Measurements from ENCODE around the gene DCP1A.
"Not testable (repeated sequence)": the region's sequence is repeated elsewhere in the genome, so short reads cannot be mapped to it uniquely, and the experiment has no call there.

Gene DCP1A

DNA sequence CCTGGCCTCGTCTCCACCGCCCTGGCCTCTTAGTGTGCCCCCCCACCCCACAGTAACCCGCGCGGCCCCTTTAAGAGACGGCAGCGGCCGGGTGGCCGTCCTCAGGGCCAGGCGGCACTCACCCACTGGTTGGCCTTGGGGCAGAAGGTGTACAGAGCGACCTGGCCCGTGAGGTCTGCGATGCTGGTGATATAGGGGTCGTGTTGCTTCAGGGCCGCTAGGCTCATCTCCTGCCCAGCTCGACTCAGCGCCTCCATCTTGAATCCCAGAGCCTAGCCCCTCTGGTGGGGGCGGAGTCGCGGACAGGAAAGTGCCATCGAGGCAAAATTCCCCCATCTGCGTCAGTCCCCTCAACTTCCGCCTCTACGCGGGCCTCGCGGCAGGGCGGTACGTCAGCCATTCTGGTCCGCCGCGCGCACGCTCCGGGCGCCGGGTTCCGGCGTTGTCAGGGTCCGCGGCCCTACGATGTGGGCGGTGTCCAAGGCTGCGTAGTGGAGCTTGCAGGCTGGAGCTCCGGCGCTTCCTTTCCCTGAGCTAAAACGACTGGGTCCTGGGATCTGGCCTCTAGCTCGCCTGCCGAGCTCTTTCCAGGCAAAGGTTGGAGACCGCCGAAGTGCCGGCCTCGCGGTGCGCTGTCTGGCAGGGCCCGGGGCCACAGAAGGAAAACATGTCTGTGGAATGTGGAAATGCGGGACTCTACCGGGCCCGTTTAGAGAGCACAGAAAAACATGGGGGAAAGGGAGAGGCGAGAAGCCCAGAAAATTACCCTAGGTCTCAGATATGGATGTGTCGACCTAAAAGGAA is at the start of gene DCP1A:
Gene DCP1A (minus strand): TSS at position 283 of the 804 bp plus-strand sequence. CDS start 26 bp downstream, at position 257.
- peak; percentile 96 for DNase-seq (ENCODE audit: low spot score)

DNA sequence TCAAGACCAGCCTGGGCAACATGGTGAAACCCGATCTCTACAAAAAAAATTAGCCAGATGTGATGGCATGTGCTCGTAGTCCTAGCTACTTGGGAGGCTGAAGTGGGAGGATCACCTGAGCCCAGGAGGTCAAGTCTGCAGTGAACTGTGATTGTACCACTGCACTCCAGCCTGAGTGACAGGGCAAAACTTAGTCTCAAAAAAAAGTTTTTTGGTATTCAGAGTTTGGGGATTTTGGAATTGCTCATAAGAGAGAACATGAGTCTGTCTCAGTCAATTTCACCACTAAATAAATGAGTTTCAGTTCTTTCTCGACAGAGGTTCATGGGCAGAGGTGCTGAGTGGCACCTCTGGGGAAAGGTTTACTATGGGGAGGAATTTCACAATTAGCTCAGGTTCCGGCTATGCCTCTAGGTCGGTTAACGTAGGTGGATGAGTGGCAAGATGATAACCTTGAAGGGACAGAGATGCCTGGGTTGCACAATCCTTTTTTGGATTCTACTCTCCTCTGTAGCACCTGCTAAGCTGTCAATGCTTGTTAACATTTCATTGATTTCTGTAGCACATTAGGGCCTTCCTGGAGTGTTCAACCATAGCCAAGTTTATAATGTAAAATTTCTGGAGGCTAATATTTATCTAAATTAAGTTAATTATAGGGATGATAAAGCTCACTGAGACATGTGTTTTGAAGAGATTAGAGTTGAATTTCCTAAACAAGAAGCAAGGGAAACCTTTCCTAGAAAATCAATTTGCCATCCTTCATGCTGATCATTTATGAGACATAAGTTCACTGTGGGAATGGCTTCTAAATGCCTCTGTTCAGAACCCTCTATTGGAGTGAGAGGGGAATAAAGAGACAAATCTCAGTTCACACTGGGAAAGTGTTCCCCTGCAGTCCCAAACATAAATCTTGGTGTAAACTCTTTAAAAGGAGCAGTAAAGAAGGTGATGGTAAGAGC is 37.4 kb upstream of the DCP1A start:
- no peak for DNase-seq (ENCODE audit: low spot score)

DNA sequence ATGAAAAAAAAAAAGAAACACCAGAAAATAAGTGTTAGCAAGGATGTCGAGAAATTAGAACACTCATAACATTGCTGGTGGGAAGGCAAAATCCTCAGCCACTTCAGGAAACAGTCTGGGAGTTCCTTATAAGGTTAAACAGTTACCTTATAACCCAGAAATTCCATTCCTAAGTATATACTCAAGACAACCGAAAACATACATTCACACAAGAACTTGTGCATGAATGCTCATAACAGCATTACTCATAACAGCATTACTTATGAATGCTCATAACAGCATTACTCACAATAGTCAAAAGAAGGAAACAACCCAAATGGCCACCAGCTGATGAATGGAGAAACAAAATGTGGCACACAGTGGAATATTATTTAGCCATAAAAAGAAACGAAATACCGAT is 34.8 kb upstream of the DCP1A start:
- DNase-seq (ENCODE audit: low spot score): no peak

DNA sequence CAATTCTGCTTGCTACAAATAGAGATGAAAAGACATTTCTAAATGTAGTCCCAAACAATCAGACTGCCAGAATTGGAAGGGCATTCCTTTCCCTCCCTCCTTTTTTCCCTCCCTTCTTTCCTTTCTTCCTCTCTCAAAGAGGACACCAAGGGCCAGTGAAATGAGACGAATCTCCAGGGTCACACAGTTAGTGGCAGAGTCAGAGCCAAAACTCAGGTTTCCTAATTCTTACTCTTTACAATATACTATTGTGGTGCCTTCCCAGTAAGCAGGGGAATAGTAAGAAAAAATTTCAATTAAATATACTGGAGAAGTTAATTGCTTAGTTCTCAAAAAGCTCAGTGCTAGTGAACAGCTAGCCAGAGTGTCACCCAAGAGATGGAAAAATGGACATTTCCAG is 33.0 kb upstream of the DCP1A start:
- DNase-seq (ENCODE audit: low spot score): no peak

DNA sequence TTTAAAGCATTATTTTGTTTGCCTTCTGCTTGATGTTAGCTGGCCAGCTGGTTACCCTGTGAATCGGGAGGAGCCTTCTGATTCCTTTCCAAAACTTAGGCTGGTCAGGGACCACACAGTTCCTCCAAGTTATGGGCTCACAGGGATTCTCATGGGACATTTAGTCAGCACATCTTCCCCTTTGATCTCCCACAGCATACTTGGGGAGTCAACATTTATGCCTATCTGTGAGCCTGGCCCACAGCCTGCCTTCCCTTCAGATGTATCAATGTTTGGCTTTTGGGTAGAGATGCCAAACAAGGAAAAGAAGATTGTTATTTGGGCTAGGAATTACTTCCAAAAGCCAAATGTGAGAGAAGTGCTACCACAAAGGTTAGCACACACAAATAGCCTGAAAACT is 32.6 kb upstream of the DCP1A start:
- DNase-seq (ENCODE audit: low spot score): no peak

DNA sequence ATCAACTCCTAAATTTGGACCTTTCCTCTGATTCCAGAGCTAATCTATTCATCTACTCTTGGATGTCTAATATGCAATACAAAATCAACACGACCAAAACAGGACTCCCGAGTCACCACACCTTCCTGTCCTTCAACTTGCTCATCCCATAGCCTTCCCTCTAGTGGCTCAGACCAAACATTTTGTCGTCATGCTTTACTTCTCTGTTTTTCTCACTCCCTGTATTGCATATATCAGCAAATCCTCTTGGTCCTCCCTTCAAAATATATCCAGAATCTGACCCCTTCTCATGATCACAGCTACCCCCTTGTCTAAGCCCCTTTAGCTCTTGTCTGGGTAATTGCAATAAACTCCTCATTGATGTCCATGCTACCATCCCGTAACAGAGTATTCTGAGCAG is 30.5 kb upstream of the DCP1A start:
- DNase-seq (ENCODE audit: low spot score): no peak

DNA sequence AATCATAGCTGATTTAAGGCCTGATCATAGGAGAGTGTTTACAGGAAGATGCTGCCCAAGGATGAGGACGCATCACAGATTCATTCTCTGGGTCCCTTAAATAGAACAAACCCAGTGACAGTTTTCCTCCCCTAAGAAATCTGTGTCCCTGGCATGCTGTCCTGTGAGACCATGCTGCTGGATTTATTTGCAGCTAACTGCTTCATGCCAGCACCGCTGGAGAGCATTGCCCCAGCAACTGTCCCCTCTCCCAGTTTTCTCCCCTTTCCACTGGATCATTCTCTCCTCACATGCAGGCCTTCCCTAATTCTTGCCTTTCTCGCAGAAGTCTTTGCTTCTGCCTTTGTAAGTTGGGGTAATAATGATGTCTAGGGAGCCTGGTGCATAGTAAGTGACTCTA is 29.3 kb upstream of the DCP1A start:
- DNase-seq (ENCODE audit: low spot score): no peak

DNA sequence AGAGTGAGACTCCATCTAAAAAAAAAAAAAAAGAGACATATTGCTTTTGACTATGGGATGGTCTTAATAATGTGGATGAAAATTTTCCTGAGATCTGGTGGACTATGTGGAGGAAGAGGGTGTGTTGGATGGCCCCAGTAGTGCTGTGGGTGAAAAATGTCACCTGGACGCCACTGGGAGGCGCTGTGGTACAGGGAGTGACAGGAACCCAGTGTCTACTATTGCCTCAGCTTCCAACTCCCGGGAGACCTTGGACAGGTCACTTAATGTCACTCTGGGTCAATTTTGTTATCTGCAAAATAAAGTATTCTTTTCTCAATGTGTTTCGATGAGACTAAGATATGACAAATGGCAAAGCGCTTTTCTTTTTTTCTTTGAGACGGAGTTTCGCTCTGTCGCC is 27.7 kb upstream of the DCP1A start:
- DNase-seq (ENCODE audit: low spot score): peak; percentile 55

DNA sequence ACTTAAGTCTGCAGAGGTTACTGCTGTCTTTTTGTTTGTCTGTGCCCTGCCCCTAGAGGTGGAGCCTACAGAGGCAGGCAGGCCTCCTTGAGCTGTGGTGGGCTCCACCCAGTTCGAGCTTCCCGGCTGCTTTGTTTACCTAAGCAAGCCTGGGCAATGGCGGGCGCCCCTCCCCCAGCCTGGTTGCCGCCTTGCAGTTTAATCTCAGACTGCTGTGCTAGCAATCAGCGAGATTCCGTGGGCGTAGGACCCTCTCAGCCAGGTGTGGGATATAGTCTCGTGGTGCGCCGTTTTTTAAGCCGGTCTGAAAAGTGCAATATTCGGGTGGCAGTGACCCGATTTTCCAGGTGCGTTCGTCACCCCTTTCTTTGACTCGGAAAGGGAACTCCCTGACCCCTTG is 23.4 kb upstream of the DCP1A start:
- not testable (repeated sequence) for DNase-seq (ENCODE audit: low spot score)

DNA sequence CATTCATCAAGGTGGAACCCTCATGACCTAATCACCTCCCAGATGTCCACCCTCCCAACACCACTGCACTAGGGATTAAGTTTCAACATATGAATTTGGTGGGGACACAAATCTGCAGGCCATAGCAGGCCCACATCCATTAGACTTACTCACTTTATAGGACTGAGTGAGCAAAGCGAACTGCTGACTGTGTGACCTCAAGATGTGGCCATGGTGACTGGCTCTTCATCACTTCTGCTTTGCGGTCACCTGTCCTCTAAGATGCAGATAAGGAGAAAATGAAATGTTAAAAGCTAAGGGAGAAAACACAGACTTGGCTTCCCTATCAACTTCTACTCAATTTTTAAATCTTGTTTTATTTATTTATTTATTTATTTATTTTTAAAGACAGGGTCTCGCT is 14.5 kb upstream of the DCP1A start:
- DNase-seq (ENCODE audit: low spot score): no peak

DNA sequence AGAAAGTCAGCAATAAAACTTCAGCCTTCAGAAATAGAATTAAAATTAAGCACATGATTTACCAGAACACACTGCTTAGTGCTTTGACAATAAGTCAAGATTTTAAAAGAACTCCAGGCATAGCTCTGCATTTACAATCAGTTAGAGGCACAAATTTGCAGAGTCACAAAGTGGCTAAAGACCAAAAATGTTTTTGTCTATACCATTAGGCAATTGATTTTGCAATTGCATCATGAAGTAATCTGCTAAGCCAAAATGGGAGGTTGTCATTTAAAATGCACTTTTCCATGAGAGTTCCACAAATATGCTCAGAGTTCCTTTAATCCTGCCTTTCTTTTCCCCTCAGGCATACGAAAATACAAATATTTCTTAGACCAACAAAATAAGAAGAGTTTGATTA is 10.1 kb upstream of the DCP1A start:
- no peak for DNase-seq (ENCODE audit: low spot score)

DNA sequence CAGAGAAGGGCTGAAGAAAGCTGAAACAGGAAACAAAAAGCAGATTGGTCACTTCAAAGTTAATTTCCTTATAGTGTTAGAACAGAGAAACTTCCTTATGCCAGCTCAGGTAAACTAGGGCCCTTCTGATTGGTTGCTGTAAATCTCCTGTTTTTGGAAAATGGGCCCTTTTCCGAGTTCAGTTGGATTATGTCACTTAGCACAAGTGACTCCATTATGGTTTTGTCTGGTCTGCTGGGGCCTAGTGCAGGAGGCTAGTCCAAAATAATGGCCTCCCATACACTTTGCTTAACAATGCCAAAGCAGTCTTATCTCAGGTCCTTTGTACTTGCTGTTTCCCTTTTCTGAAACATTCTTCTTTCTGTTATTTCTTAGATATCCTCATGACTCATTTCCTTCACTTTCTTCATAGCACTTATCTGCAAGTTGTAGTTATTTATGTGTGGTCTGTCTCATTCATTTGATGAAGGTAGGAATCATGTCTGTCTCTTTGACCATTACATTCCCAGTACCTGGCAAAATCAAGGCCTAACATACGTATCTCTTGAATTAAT is 7.7 kb upstream of the DCP1A start:
- no peak for DNase-seq (ENCODE audit: low spot score)

DNA sequence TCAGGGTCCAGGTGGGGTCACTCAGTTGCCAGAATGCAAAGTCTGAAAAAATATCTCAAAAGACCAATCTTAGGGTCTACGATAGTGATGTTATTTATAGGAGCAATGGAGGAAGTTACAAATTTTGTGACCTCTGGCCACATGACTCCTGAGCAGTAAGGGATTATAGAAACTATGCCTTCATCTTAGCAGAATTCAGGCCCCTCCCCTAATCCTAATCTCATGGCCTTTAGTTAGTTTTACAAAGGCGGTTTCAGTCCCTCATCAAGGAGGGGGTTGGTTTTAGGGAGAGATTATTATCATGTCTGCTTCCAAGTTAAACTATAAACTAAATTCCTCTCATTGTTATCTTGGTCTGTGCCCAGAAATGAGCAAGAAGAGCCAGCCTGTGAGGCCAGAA is 5.9 kb upstream of the DCP1A start:
- DNase-seq (ENCODE audit: low spot score): no peak

DNA sequence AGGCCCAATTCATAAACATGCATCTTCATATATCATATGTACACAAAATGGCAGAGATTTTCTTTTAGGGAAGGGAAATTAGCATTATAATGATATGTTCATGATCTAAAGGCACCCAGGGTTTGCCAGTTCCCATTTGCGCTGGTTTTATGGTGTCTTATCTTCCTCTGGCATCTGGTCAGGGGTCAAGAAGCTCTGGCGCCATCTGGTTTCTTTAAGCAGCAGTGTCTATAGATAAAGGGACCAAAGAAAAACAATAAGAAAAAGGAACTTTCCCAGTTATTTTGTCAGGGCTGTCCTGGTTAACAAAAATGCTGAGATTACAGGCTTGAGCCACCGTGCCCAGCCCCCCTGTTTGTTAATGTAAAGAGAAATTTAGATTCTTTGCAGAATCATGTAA is 3.3 kb upstream of the DCP1A start:
- DNase-seq (ENCODE audit: low spot score): no peak

DNA sequence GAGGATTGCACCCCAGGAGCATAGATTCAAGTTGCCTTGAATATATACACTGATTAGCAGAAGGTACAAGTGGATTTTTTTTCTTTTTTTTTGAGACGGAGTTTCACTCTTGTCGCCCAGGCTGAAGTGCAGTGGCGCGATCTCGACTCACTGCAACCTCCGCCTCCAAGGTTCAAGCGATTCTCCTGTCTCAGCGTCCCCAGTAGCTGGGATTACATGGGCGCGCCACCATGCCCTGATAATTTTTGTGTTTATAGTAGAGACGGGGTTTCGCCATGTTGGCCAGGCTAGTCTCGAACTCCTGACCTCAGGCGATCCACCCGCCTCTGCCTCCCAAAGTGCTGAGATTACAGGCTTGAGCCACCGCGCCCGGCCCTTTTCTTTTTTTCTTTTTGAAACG is 775 bp upstream of the DCP1A start:
- DNase-seq (ENCODE audit: low spot score): not testable (repeated sequence)

DNA sequence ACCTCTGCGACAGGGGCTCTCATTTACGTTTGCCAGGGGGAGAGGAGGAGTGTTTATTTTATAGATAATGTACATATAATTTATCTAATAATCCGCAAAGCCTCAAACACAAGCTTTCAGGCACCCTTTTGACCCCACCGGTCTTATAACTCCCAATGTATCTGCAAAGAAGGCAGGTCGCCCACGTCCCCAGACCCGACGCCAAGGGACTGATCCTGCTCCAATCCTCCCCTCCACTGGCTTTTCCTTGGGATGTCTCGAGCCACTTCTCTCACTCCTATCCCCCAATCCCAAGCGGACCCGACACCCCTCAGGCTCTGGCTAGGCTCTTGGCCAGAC is 452 bp downstream of the DCP1A start:
- DNase-seq (ENCODE audit: low spot score): no peak

DNA sequence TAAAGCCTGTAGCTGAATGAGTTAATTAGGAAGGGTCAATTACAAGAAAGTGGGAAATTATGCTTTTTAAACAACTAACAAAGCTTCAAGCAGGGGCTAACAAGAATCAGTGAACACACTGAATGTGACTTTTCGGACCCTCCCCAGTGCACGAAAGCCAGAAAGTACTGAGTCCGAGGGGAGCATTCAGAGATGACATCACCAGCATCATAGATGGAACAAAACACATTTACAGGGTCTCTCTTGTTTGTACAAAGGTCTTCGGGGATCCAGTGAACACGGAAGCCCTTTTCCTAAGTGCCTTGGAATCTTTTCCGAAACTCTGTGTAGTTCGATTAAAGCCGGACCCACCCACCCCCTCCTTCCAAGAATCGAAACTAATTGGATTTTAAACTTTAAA is 829 bp downstream of the DCP1A start:
- no peak for DNase-seq (ENCODE audit: low spot score)

DNA sequence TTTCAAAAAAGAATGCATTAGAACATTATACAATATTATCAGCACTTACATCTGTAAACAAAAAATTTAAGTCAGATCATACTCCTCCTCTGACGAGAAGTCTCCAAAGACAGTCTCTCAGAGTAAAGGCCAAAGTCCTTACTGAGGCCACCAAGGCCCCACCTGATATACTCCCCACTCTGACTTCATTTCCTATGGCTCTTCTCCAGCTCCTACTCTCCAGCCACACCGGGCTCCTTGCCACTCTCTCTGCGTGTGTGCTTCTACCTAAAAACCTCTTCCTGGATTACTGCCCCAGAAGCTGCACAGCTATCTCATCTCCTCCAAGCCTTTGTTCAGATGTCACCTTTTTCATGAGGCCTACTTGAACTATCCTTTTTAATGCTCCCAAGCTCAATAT is 5.0 kb downstream of the DCP1A start:
- no peak for DNase-seq (ENCODE audit: low spot score)

DNA sequence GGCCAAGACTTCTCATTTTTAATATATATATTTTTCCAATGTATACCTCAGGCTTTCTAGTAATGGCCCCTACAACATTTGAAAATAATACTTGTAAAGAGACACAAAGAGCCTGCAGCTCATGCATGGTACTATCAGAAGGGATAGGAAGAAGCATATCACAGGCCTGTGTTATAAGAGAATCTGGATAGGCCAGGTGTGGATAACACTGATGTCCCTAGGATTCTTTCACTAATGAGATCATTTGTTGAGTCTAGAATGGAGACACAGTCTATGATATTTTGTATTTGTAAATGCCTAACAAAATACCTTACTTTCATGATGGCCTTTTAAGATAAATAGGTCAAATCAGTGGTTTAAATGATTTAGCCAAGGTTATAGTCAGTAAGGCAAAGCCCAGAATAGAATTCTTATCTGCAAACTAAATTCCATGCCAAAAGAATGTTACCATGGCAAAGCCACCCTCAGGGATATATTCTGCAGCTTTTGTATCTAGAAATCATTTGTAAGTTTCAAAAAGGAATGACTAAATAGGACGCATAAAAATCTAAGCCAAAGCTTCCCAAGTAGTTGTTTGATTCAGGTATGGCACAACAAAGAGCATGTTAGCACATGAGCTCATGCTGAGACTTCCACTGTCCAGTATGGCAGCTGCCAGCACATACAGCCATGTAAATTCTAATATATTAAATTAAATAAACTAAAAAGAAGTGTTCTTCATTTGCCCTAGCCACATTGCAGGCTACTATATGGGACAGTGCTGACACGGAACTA is 10.0 kb downstream of the DCP1A start:
- no peak for DNase-seq (ENCODE audit: low spot score)

DNA sequence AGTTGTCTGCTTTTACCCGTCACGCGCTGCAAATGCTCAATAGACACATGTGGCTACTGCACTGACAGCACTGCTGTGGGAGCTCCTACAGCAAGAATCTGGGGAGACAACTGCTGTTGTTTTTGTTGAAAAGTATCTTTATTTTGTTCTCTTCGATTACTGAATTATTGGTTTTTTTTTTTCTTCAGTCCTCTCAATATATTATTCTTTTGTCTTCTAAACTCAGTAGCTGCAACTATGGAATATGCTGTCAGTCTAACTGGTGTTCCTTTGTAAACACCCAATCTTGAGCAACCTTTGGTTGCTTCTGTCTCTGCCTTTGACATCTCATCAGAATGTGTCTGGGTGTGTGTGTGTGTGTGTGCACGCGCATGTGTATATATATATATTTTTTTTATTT is 12.6 kb downstream of the DCP1A start:
- DNase-seq (ENCODE audit: low spot score): no peak

DNA sequence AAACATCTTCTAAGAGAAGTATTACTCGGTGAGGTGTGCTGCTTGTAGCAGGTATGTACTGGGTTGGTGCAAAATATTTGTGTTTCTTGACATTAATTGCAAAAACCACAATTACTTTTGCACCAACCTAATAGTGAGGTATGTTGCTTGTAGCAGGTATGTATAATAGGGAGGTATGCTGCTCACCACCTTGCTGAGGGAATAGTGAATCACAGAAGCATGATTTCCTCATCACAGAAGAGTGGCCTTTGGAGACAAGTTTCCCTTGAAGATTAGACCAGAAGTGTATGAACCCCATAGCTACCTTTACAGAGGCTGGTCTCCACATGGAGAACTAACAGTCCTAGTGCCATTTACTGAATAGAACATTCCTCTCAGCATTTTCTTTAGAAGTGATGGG is 15.5 kb downstream of the DCP1A start:
- DNase-seq (ENCODE audit: low spot score): no peak

DNA sequence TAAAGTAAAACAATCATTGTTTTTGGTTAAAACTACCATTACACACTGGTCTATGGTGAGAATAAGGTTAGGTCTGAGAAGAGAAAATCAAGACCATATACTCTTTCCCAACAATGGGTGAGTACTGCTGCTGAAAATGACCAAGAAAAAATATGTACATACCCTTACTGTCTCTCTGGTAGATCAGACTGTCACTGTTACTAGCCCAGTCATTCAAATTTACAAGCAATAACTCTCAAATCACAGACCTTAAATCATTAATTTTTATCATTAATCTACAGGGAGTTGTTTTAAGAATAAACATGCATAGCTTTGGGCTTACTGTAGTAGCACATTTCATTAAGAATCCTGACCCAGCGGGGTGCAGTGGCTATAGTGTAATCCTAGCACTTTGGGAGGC is 17.4 kb downstream of the DCP1A start:
- no peak for DNase-seq (ENCODE audit: low spot score)

All from hepatic stellate cell (primary cell).